Peyer's patch (tissue), 4 donors: ENCODE data around the gene ADARB1.

Experiments
- CTCF ChIP-seq, 6 experiments: fragments of 450-650 bp in 4 of 6; fragments of 200-600 bp in 2 of 6; sonication (generic) in 1 of 6; IDR thresholded peaks; one replicate each; pipeline ENCODE4 v1.5.1; 2017 to 2019; ENCODE audit warnings: antibody characterized with exemption in 6 of 6, mild to moderate bottlenecking in 3 of 6, moderate library complexity in 1 of 6
- POLR2A ChIP-seq, 2 donors: fragments of 450-650 bp; IDR thresholded peaks; one replicate each; pipeline ENCODE4 v1.5.1; 2017; ENCODE audit warnings: antibody characterized with exemption in 2 of 2, mild to moderate bottlenecking in 2 of 2, moderate library complexity in 2 of 2

GRCh38 chr21:45243603-45244002 lies 169.2 kb downstream of the ADARB1 start:
- TF ChIP-seq CTCF (IDR thresholded peaks at IDR 0.05) (no peak), POLR2A (IDR thresholded peaks at IDR 0.05) (no peak)
